SU-DHL-6 (cell line): ENCODE results near the gene SNRNP35.

Experiments
- H2AFZ ChIP-seq: fragments of 200-600 bp; sonication (generic); 2 replicates; pipeline ENCODE4 v1.6.1; 2014; ENCODE audit warnings: low read depth, mild to moderate bottlenecking, moderate library complexity, mixed read lengths, antibody characterized with exemption, low read length; ENCODE audit not compliant: severe bottlenecking
- H3F3A ChIP-seq: fragments of 200-600 bp; shearing (Covaris generic); 2 replicates; pipeline ENCODE4 v1.6.0; 2016; ENCODE audit warnings: antibody characterized with exemption, mild to moderate bottlenecking; ENCODE audit not compliant: insufficient read depth
- H3K27ac ChIP-seq: fragments of 200-600 bp; sonication (generic); 2 replicates; pipeline ENCODE4 v1.5.1; 2016; ENCODE audit warnings: low read depth, mild to moderate bottlenecking, low read length, moderate library complexity, mixed read lengths
- H3K27me3 ChIP-seq: fragments of 200-600 bp; sonication (generic), shearing (Covaris generic); 2 replicates; pipeline ENCODE4 v1.6.0; 2014; ENCODE audit warnings: mild to moderate bottlenecking, low read length
- H3K36me3 ChIP-seq: fragments of 200-600 bp; sonication (generic); 2 replicates; pipeline ENCODE4 v1.6.1; 2014; ENCODE audit warnings: mild to moderate bottlenecking, low read length, mixed read lengths
- H3K4me2 ChIP-seq: fragments of 300-600, 200-600 bp; shearing (Covaris generic), sonication (generic); 2 replicates; pipeline ENCODE4 v1.6.0; 2014; ENCODE audit warnings: low read length, low read depth, mild to moderate bottlenecking; ENCODE audit not compliant: poor library complexity, severe bottlenecking
- H3K4me3 ChIP-seq: fragments of 200-600 bp; sonication (generic); 2 replicates; pipeline ENCODE4 v1.5.1; 2014; ENCODE audit warnings: antibody characterized with exemption, low read length, mild to moderate bottlenecking, mixed read lengths; ENCODE audit not compliant: insufficient read depth, poor library complexity, severe bottlenecking
- H3K79me2 ChIP-seq: fragments of 200-600 bp; sonication (generic); 2 replicates; pipeline ENCODE4 v1.6.1; 2014; ENCODE audit warnings: mild to moderate bottlenecking, low read length, moderate library complexity; ENCODE audit not compliant: insufficient read depth
- H3K9ac ChIP-seq: fragments of 200-600 bp; sonication (generic); 2 replicates; pipeline ENCODE4 v1.7.0; 2014; ENCODE audit warnings: mild to moderate bottlenecking, low read length
- H3K9me2 ChIP-seq: fragments of 200-600 bp; sonication (generic); replicated peaks from 2 replicates; pipeline ENCODE4 v1.6.1; 2014; ENCODE audit warnings: low read length; ENCODE audit not compliant: insufficient read depth
- H3K9me3 ChIP-seq: fragments of 200-600 bp; sonication (generic); 2 replicates; pipeline ENCODE4 v1.6.1; 2014; ENCODE audit warnings: low read length, mixed read lengths; ENCODE audit not compliant: insufficient read depth
- H4K20me1 ChIP-seq: fragments of 200-600 bp; sonication (generic); 2 replicates; pipeline ENCODE4 v1.6.1; 2014; ENCODE audit warnings: low read depth, mild to moderate bottlenecking, antibody characterized with exemption, low read length, moderate library complexity, mixed read lengths
- CTCF ChIP-seq: fragments of 200-600 bp; sonication (generic); IDR thresholded peaks from one replicate; pipeline ENCODE4 v1.5.1; 2017; ENCODE audit warnings: antibody characterized with exemption, mild to moderate bottlenecking, low read length, moderate library complexity; ENCODE audit not compliant: insufficient read depth, poor library complexity, severe bottlenecking
- EZH2phosphoT487 ChIP-seq: fragments of 200-600 bp; sonication (generic), shearing (Covaris generic); conservative IDR thresholded peaks from 2 replicates; pipeline ENCODE4 v1.6.1; 2018; ENCODE audit warnings: mild to moderate bottlenecking, antibody characterized with exemption, low read length, moderate library complexity, mixed read lengths

The SNRNP35 gene

GRCh38 chr12:123445388-123446332 lies 12.3 kb upstream of the SNRNP35 start:
- Histone ChIP-seq H3K36me3 (no peaks in the 10 kb centered on the region), H3K9ac (no peak overlapping the region), H3F3A (no peaks in the 10 kb centered on the region), H3K4me3 (no peak overlapping the region), H4K20me1 (no peaks in the 10 kb centered on the region), H3K27me3 (no peaks in the 10 kb centered on the region), H3K27ac (no peak overlapping the region), H3K79me2 (no peaks in the 10 kb centered on the region), H2AFZ (peak overlapping the region; percentile 5), H3K9me2 (no peaks in the 10 kb centered on the region), H3K9me3 (no peaks in the 10 kb centered on the region), H3K4me2 (no peak overlapping the region)
- no peak for TF ChIP-seq CTCF
- TF ChIP-seq EZH2phosphoT487: no peak

GRCh38 chr12:123446333-123446713 lies 11.6 kb upstream of the SNRNP35 start:
- no peak overlapping the region for H3K4me2 ChIP-seq
- peak overlapping the region; percentile 5 for H2AFZ ChIP-seq
- H3K4me3 ChIP-seq: no peak overlapping the region

GRCh38 chr12:123449249-123449733 lies 8.6 kb upstream of the SNRNP35 start:
- peaks cover 4% of the 10 kb centered on the region for H3F3A ChIP-seq

More at GRCh38 chr12:123446333-123446713, 11.6 kb upstream of the SNRNP35 start:
- no peaks in the 10 kb centered on the region for H3K79me2 ChIP-seq
- no peaks in the 10 kb centered on the region for H4K20me1 ChIP-seq
- no peaks in the 10 kb centered on the region for H3K9me3 ChIP-seq
- no peak overlapping the region for H3K27ac ChIP-seq
- no peaks in the 10 kb centered on the region for H3K9me2 ChIP-seq
- TF ChIP-seq EZH2phosphoT487 (no peak), CTCF (no peak)
- no peaks in the 10 kb centered on the region for H3K36me3 ChIP-seq
- H3K9ac ChIP-seq: no peak overlapping the region
- no peaks in the 10 kb centered on the region for H3K27me3 ChIP-seq
- no peaks in the 10 kb centered on the region for H3F3A ChIP-seq

More at GRCh38 chr12:123449249-123449733, 8.6 kb upstream of the SNRNP35 start:
- no peak overlapping the region for H3K4me2 ChIP-seq
- H3K9ac ChIP-seq: no peak overlapping the region
- H3K9me3 ChIP-seq: no peaks in the 10 kb centered on the region
- H3K27me3 ChIP-seq: no peaks in the 10 kb centered on the region
- H3K36me3 ChIP-seq: no peaks in the 10 kb centered on the region
- H2AFZ ChIP-seq: no peak overlapping the region
- no peak overlapping the region for H3K27ac ChIP-seq
- no peak overlapping the region for H3K4me3 ChIP-seq
- TF ChIP-seq EZH2phosphoT487 (no peak), CTCF (no peak)
- no peaks in the 10 kb centered on the region for H3K9me2 ChIP-seq
- no peaks in the 10 kb centered on the region for H4K20me1 ChIP-seq
- no peaks in the 10 kb centered on the region for H3K79me2 ChIP-seq
